Lung (tissue), 12 donors: ENCODE measurements around the gene SELE. TPM values are rescaled to one million over a fixed set of nuclear protein-coding genes. Genes with fewer than 3 reads are reported as not detected.

Experiments
- ATAC-seq: fragments of 200-7000 bp; cut with Tn5 transposase; one replicate; pipeline ENCODE4 v1.9.1; 2020; ENCODE audit warnings: moderate number of reproducible peaks; ENCODE audit not compliant: insufficient read depth, low FRiP score
- DNase-seq, 3 donors: peaks; one replicate each; pipeline ENCODE4 v3.0.0-alpha.2; 2013 to 2017
- H3K27ac ChIP-seq, 2 donors: one replicate each; pipeline ENCODE4 v1.5.1; 2013; ENCODE audit warnings: mild to moderate bottlenecking in 2 of 2, moderate library complexity in 2 of 2, control low read depth in 1 of 2, inconsistent platforms in 1 of 2, low read depth in 1 of 2, low read length in 1 of 2
- H3K27me3 ChIP-seq, 3 donors: one replicate each; pipeline ENCODE4 v1.5.1; 2013; ENCODE audit warnings: low read length in 2 of 3; ENCODE audit not compliant: control insufficient read depth in 3 of 3, insufficient read depth in 3 of 3
- H3K36me3 ChIP-seq, 4 donors: one replicate each; pipeline ENCODE4 v1.5.1; 2013; ENCODE audit warnings: low read length in 4 of 4, mild to moderate bottlenecking in 1 of 4, moderate library complexity in 1 of 4; ENCODE audit not compliant: control insufficient read depth in 4 of 4, insufficient read depth in 4 of 4
- H3K4me1 ChIP-seq, 5 donors: one replicate each; pipeline ENCODE4 v1.5.1; 2013; ENCODE audit warnings: low read length in 5 of 5, mild to moderate bottlenecking in 2 of 5, moderate library complexity in 1 of 5; ENCODE audit not compliant: control insufficient read depth in 5 of 5, insufficient read depth in 5 of 5
- H3K4me3 ChIP-seq: one replicate; pipeline ENCODE4 v1.5.1; 2013; ENCODE audit warnings: mild to moderate bottlenecking, control low read depth, moderate library complexity
- H3K9ac ChIP-seq, 2 donors: one replicate each; pipeline ENCODE4 v1.5.1; 2013; ENCODE audit warnings: low read length in 2 of 2, control low read depth in 1 of 2; ENCODE audit not compliant: insufficient read depth in 1 of 2
- H3K9me3 ChIP-seq, 4 donors: one replicate each; pipeline ENCODE4 v1.5.1; 2013; ENCODE audit warnings: low read length in 3 of 4, mild to moderate bottlenecking in 1 of 4, moderate library complexity in 1 of 4; ENCODE audit not compliant: control insufficient read depth in 4 of 4, insufficient read depth in 3 of 4
- WGBS, 2 donors: extraction: QIAGEN DNeasy Blood & Tissue Kit; methylation state at CpG; one replicate each; pipeline ENCODE4 v1.1.7; 2013; 5-methylcytosine and 5-hydroxymethylcytosine counted together
- polyA plus RNA-seq, 2 donors: library from polyadenylated mRNA; stranded (reverse); fragments of 200-250 nt; gene quantifications; one replicate each; pipeline ENCODE4 v1.2.1, GENCODE V29; 2013
- total RNA-seq, 2 donors: library from RNA; depleted of rRNA in 1 of 2; stranded (reverse); fragments of >200 nt in 1 of 2; gene quantifications; one replicate each; pipeline ENCODE4 v1.2.1, GENCODE V29; 2014 to 2021
- TF ChIP-seq, protein P1 (sequence below): IDR thresholded peaks from 2 replicates; pipeline ENCODE4 v1.5.1; 2012; ENCODE audit warnings: mild to moderate bottlenecking; ENCODE audit errors: control extremely low read depth, extremely low read depth
- donor health status: control.
- donor health status: control.
- donor health status: Bipolar disorder and iron deficiency.
- donor health status: healthy.
- donor health status: DM: yes; HTN: yes; CAD: no.

The SELE gene
- total and polyA plus RNA-seq, 4 donors: 2.1 to 40.2 (median 3.9) TPM

DNA sequence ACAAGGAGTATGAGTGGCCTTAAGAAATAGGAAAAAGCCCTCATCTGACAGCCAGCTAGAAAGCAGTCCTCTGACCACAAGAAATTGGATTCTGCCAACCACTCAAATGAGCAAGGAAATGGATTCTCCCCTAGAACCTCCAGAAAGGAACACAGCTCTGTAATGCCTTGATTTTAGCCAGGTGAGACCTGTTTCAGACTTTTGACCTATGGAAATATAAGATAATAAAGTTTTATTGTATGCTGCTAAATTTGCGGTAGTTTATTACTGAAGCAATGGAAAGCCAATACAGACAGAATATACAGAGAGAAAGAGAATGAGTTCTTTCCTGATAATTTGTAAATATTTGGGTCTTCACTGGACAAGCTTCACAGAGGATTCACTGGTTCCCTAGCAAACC, 28.8 kb upstream of the SELE start:
- no peak overlapping the region for H3K4me3 ChIP-seq
- ATAC-seq: no peak
- H3K4me1 ChIP-seq: no peaks in the 10 kb centered on the region
- no peaks in the 10 kb centered on the region for H3K27me3 ChIP-seq
- H3K9ac ChIP-seq: no peak overlapping the region
- H3K9me3 ChIP-seq: peaks cover 0 to 1% (median 0%) of the 10 kb centered on the region in 4 donors
- no peak overlapping the region for H3K27ac ChIP-seq
- DNase-seq: no peak
- TF ChIP-seq, protein P1, sequence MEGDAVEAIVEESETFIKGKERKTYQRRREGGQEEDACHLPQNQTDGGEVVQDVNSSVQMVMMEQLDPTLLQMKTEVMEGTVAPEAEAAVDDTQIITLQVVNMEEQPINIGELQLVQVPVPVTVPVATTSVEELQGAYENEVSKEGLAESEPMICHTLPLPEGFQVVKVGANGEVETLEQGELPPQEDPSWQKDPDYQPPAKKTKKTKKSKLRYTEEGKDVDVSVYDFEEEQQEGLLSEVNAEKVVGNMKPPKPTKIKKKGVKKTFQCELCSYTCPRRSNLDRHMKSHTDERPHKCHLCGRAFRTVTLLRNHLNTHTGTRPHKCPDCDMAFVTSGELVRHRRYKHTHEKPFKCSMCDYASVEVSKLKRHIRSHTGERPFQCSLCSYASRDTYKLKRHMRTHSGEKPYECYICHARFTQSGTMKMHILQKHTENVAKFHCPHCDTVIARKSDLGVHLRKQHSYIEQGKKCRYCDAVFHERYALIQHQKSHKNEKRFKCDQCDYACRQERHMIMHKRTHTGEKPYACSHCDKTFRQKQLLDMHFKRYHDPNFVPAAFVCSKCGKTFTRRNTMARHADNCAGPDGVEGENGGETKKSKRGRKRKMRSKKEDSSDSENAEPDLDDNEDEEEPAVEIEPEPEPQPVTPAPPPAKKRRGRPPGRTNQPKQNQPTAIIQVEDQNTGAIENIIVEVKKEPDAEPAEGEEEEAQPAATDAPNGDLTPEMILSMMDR: no peak
- 93 to 96% methylated on average over 1 of the region's 1 CpG for WGBS, 2 donors
- H3K36me3 ChIP-seq: no peaks in the 10 kb centered on the region

DNA sequence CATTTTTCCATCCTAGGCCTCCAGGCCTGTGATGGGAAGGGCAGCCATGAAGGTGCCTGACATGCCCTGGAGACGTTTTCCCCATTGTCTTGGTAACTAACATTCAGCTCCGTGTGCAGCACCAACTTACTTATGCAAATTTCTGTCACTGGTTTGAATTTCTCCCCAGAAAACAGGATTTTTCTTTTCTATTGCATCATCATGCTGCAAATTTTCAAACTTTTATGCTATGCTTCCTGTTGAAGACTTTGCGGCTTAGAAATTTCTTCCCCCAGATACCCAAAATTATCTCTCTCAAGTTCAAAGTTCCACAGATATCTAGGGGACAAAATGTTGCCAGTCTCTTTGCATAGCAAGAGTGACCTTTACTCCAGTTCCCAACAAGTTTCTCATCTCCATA, 25.2 kb upstream of the SELE start:
- WGBS, 2 donors: 90 to 95% methylated on average over 3 of the region's 3 CpGs
- TF ChIP-seq, protein P1: no peak
- Histone ChIP-seq H3K36me3 (no peaks in the 10 kb centered on the region), H3K9ac (no peak overlapping the region), H3K27me3 (no peaks in the 10 kb centered on the region), H3K27ac (no peak overlapping the region), H3K9me3 (peaks cover 0 to 1% (median 0%) of the 10 kb centered on the region in 4 donors), H3K4me3 (no peak overlapping the region), H3K4me1 (no peaks in the 10 kb centered on the region)
- no peak for ATAC-seq
- DNase-seq: no peak

DNA sequence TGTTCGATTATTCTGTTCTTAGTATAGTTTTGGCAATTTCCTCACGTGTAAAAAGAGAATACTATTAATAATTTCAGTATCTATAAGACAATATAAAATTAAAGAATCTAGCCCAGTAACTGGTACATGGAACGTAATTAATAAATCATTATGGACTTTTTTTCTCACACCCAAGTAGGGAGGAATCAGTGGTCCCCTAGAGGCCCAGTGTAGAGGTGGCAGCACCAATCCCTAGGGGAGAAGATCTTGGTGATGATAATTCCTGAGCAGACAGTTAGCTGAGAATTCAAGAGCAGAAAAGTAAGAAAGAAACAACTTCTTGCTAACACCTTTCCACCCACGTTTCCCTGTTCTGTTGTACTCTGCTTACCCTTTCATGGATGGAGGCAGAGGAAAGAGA, 19.7 kb upstream of the SELE start:
- Histone ChIP-seq H3K27me3 (no peaks in the 10 kb centered on the region), H3K4me3 (no peak overlapping the region), H3K27ac (no peak overlapping the region), H3K9me3 (no peaks in the 10 kb centered on the region), H3K4me1 (no peaks in the 10 kb centered on the region), H3K9ac (no peak overlapping the region), H3K36me3 (no peaks in the 10 kb centered on the region)
- TF ChIP-seq, protein P1: no peak
- no peak for ATAC-seq
- DNase-seq: no peak
- WGBS, 2 donors: 78 to 90% methylated on average over 4 of the region's 4 CpGs

DNA sequence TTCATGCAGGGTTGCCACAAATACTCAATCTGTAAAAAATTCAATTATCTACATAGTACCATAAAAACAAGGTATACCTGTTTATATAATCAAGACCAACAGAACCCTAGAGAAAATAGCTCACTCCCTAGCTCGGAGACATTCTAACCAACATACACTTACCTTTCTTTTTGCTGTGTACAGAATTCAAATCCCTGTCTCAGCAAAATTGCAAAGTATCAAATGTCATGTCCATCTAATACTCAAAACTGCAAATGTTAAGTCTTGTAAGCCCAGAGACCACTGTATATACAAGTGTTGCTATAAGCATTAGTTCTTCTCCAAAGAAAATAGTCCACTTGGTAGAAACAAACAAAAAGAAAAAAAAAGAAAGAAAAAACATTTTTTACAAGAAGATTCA, 16.2 kb upstream of the SELE start:
- Histone ChIP-seq H3K9ac (no peak overlapping the region), H3K36me3 (no peaks in the 10 kb centered on the region), H3K27ac (no peak overlapping the region), H3K27me3 (no peaks in the 10 kb centered on the region), H3K4me3 (no peak overlapping the region), H3K9me3 (no peaks in the 10 kb centered on the region), H3K4me1 (peaks cover 0 to 7% (median 0%) of the 10 kb centered on the region in 5 donors)
- DNase-seq (no peak), ATAC-seq (no peak)
- TF ChIP-seq, protein P1: no peak
- WGBS, 2 donors: 90 to 96% methylated on average over 1 of the region's 1 CpG
